CD4-positive, alpha-beta T cell treated with Interferon alpha-2 for 1 hour (primary cell): ENCODE measurements around the gene TIGD1.
"Not testable (repeated sequence)": the region's sequence is repeated elsewhere in the genome, so short reads cannot be mapped to it uniquely, and the experiment has no call there.

ENCODE experiments used
- DNase-seq, 2 donors: peaks; one replicate each; pipeline ENCODE4 v3.0.0-alpha.2; 2020 to 2022

The TIGD1 gene

GRCh38 chr2:232550354-232551249, at the start of gene TIGD1, which contains the start of gene EIF4E2:
Gene TIGD1 (minus strand): TSS chr2:232550557. CDS start chr2:232549882, 675 bp downstream.
Gene EIF4E2 (plus strand): TSS chr2:232550689. CDS start chr2:232550725, 36 bp downstream.
- DNase-seq: peak; percentile 90 to 92

DNA sequence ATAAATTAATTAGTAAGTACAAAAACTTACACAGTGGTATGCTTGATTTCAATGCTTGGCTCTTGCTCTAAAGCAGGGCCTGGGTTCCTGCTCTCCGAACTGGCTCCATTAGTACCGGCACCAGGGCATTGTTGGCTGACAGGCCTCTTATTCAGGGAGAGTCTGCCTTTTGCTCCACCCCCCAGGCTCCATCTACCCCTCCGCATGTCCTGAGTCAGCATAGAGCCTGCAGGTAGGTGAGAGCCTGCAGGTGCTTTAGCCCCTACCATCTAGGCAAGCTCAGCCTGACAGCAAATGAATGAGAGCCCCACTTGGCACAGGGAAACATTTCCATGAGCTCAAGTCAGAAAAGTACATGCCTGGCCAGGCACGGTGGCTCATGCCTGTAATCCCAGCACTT, 47.9 kb upstream of the TIGD1 start:
- DNase-seq: no peak

DNA sequence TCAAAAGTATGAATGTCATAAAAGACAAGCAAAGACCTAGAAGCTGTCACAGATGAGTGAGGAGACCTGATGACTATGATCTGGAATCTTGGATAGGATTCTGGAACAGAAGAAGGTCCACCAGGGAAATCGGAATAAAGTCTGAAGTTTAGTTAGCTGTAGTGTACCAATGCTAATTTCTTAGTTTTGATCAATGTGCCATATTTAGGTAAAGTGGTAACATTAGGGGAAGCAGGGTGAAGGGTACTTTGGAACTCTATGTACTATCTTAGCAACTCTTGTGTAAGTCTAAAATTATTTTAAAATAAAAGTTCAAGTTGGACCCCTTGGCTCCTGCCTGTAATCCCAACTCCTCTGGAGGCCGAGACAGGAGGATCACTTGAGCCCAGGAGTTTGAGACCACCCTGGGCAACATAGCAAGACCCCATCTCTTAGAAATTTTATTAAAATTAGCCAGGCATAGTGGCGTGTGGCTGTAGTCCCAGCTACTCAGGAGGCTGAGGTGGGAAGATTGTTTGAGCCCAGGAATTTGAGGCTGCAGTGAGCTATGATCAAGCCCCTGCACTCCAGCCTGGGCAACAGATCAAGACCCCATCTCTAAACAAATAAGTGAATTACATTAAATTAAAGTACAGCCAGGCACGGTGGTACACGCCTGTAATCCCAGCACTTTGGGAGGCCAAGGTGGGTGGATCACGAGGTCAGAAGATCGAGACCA, 47.2 kb upstream of the TIGD1 start:
- no peak for DNase-seq

DNA sequence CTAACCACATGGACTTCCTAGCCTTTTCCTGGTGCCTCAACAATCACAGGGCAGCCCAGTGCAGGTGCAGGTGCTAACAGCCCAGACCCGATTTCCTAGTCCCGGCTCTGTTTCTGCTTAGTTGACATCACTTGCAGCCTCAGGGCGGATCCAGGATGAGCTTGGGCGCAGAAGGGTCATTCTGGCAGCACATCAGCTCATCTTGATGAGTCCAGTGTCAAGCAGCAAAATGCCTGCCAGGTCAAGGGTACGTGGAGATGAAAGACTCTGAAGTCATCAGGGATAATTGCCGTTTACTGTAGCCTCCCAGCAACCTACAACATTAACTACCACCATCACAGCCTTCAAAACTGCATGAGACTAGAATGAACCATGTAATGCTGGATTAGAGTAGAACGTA, 43.6 kb upstream of the TIGD1 start:
- DNase-seq: no peak

DNA sequence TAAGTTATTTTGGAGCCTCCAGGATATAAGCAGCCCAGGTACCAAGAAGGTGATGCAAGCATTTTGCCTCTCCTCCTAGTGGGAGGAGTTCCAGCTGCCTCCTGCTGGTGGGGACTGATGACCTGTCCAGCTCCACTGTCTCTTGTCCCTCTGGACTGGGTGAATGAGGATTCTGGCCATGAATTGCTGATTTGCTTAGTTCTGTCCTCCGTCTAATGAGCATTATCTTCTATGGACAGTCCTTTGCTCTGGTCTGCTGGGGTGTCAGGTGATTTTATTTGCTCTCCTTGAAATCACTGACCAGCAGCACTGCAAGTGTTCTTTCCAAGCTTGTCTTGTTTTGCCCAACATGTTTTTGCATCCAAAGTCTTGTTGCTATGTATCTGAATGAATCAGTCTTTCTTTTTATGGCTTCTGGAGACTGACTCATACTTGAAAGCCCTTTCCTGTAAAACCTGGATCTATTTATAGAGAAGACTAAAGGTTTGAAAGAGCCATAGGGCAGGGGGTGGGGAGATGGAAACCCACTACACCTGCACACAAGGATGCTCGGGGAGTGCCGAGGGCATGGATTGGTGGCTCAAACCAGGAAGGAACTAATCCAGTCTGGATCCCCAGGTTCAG, 42.5 kb upstream of the TIGD1 start:
- no peak for DNase-seq

- DNase-seq: no peak
Measured at GRCh38 chr2:232588680-232589585, 38.6 kb upstream of the TIGD1 start.

DNA sequence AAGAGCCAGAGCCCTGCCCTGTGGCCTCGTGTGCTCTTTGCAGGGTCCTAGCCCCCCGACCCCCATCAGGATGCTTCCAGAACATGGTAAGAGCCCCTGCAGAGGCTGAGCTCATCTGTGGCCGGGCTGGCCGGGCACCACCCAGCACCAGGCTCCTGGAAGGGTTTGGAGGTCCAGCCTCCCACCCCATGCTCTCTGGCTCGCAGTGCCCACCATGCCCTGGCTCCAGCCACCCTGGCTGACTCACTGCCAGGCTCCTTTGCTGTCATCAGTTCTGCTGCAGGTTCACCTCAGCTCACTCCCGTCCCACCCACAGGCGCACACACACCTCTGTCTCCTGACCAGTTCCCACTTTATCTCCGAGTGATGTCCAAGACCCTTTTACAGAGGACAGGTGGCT, 37.7 kb upstream of the TIGD1 start:
- no peak for DNase-seq

DNA sequence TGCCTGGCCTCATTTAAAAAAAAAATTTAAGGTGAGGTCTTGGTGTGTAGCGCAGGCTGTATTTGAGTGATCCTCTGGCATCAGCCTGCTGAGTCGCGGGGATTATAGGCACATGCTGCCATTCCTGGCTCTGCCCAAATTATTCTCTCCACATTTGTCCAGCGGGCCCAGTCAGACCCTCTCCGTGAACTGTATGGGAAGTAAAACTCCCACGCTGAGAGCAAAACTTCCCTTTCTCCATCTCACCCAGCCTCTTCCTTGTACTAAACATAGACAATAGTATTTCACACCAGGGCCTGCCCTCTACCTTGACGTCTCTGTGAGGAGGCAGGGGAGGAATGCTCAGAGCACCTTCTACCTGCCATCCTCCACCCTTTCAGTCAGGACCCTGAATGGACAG, 37.2 kb upstream of the TIGD1 start:
- no peak for DNase-seq

- DNase-seq: no peak
Measured at GRCh38 chr2:232586943-232587505, 36.7 kb upstream of the TIGD1 start.

GRCh38 chr2:232584238-232584637, 33.9 kb upstream of the TIGD1 start:
- no peak for DNase-seq

DNA sequence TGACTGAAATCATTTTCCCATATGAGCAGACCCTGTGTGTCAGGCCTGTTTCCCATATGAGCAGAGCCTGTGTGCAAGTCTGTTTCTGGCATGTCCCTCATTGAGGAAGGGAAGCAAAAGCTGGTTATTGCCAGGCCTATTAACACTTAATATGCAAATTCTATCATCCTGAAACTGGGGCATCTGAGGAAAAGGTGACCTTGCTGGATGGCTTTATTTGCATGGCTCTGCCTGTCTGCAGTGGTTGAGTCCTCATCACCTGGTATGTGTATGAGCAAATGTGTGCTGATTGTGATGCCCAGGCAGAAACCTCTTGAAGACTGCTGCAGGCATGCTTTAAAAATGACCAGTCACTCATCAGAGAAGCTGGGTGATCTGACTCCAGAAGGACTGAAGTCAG, 31.4 kb upstream of the TIGD1 start:
- DNase-seq: no peak

DNA sequence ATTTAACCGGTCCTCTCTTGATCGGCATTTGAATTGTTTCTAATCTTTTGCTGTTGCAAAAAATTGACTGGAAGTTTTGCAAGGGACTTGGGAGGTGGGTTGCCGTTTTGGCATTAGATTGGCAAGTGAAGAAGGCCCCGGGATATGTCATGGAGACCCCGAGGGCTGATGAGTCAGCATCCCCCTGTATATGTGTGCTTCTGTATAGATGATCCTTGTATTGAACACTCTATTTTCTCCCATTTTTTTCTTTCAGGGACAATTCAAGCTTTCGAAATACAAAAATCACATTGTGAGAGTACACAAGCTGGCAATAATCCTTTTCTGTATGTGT, 30.3 kb upstream of the TIGD1 start:
- DNase-seq: no peak

DNA sequence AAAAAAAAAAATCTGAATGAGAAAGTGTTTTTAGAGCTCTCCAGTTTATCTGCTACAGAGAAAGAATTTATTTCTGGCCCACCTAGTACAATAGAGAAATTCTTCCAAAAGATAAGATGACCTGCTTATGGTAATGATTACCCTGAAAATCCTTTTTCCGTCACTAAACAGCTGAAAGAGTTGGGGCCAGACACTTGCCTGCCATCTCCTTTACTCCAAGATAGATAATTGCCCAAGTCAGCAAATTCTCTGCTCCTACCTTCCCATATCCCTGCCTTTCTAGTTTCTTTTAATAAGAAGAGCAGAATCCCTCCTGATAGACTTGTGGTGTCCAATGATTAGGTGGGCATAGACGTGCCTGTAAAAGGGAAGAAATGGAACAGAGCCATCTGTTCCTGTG, 28.3 kb upstream of the TIGD1 start:
- no peak for DNase-seq

DNA sequence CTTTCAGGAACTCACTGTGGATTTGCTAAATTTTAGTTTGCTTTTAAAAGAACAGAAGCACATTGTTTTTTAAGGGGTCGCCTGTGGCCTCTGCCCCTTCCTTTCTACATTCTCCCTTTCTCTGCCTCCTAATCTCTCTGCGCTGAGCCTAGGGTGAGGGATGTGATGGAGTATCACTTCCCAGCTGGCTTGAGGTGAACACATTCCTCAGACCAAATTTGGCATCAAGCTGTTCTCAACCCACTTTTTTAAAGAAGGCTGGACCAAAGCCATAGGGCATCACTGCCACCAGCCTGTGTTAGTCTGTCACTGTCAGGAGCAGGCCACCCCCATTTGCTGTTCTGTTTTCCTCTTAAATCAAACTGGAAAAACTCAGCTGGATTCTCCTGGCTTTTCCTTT, 27.5 kb upstream of the TIGD1 start:
- DNase-seq: no peak

DNA sequence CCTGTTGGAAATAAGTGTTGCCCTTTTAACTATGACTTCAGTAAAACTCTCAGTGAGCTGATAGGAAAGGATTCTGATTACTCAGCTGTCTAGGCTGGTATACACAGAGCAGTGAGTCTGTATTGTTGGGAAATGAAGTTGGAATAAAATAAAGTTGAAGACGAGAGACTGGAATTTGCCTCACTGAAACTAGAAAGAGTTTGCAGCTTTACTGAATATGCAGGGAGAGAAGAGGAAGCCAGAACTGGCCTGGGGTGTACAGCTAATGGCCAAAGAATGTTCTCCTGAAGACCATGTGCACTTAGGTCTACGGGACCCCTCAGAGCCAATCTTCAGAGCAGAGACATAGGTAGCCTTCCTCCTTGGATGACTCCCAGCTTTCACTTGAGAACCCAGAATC, 26.6 kb upstream of the TIGD1 start:
- DNase-seq: no peak

- no peak for DNase-seq
Measured at GRCh38 chr2:232575404-232575746, 25.0 kb upstream of the TIGD1 start.

DNA sequence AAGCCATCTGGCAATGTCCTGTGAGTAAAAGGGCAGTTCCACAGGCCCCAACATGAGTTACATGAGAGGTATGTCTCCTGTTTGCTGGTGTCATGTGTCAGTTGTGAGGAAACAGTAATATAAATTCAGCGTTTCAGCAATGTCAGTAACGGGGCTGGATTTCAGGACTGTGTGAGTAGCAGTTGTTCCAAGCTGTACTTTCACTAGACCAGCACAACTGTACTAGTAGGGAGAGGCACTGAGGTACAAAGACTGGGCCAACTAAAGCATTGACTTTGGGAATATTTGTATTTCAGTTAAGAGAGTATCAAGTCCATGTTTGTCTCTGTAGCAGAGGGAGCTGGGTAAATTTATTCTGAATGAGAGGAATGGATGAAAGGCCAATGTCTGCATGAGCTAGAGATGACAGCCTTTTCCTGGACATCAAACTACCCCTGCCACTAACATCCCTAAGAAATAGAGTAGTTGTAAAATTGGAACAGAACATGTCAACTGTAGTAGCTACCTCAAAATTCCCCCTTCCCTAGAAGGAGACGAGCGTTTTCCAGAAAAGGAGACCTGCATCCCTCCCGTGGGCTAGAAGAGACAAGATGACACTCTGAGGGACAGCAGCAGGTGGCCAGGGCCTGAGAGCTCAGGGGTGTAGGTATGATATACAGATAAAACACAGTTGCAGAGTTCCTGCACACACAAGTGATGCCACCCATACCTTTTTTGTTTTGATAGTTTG, 24.5 kb upstream of the TIGD1 start:
- no peak for DNase-seq

DNA sequence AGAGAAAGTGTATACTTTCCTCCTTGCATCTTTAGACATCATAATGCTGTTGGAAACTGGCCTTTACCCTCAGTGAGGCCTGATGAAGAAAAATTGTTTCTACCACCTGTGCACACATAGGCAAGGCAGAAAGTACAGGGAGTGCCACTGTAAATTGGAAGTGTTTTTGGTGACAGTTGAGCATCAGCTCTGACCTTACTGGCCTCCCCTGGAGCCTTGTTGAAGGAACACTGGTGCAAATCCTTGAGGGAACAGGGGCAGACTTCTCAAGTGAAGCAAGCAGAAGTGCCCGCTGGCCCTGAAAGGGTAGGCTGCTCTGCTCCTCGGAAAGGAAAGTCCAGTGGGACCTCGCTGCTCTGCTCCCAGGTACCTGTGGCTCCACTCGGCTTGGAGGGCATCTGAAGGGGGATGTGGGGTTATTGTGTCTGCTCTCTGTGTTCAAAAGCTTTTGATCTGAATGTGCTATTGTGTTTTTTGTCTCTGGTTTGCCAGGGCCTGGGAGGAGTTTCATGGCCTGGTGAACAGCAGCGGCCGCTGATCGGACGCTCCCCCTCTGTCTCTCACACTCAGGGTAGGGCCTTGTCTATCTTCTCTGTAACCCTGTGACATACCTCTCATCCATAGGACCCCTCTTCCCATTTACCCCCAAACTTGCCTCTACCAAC, 23.5 kb upstream of the TIGD1 start:
- DNase-seq: no peak

- DNase-seq: no peak
Measured at GRCh38 chr2:232573042-232573441, 22.7 kb upstream of the TIGD1 start.

GRCh38 chr2:232571026-232571474, 20.7 kb upstream of the TIGD1 start:
- DNase-seq: no peak

- not testable (repeated sequence) for DNase-seq
Measured at GRCh38 chr2:232570481-232570880, 20.1 kb upstream of the TIGD1 start.
